Activated CD8-positive, alpha-beta memory T cell treated with anti-CD3 and anti-CD28 coated beads for 48 hours (primary cell): ENCODE measurements around the gene B3GNT9.
A peak's percentile ranks its signal among the peaks of the same experiment; 100 is the strongest.

ENCODE experiments used
- DNase-seq, 3 experiments: peaks; one replicate each; pipeline ENCODE4 v3.0.0-alpha.2; 2020; ENCODE audit warnings: low read depth in 2 of 3, low spot score in 2 of 3

The B3GNT9 gene

GRCh38 chr16:67150833-67151396 is at the start of gene B3GNT9:
TSS of gene B3GNT9 (minus strand) at chr16:67150998. CDS start at chr16:67150485, 513 bp downstream.
- no peak for DNase-seq

GRCh38 chr16:67200491-67200890 is 49.7 kb upstream of the B3GNT9 start:
- DNase-seq = no peak

GRCh38 chr16:67199808-67200198 is 49.0 kb upstream of the B3GNT9 start:
- no peak for DNase-seq

- DNase-seq = no peak
Observed at GRCh38 chr16:67199011-67199807, 48.4 kb upstream of the B3GNT9 start, which contains the start of gene ELMO3. TSS of gene ELMO3 (plus strand) at chr16:67199131. CDS start at chr16:67199327, 196 bp downstream.

GRCh38 chr16:67198238-67198734 is 47.5 kb upstream of the B3GNT9 start:
- DNase-seq = no peak

- no peak for DNase-seq
Observed at GRCh38 chr16:67197704-67198103, 46.9 kb upstream of the B3GNT9 start.

GRCh38 chr16:67196881-67197280 is 46.1 kb upstream of the B3GNT9 start:
- no peak for DNase-seq

- DNase-seq = no peak
Observed at GRCh38 chr16:67195676-67196075, 44.9 kb upstream of the B3GNT9 start.

GRCh38 chr16:67194260-67194659 is 43.5 kb upstream of the B3GNT9 start:
- DNase-seq = no peak

GRCh38 chr16:67193536-67193935 is 42.7 kb upstream of the B3GNT9 start:
- DNase-seq = no peak

GRCh38 chr16:67192781-67193361 is 42.1 kb upstream of the B3GNT9 start:
- DNase-seq = no peak

GRCh38 chr16:67191995-67192681 is 41.3 kb upstream of the B3GNT9 start, which contains the start of gene E2F4:
TSS of gene E2F4 (plus strand) at chr16:67192155. CDS start at chr16:67192228, 73 bp downstream.
- DNase-seq = peak; percentile 69 to 81 (median 70)

- DNase-seq = no peak
Observed at GRCh38 chr16:67191411-67191994, 40.7 kb upstream of the B3GNT9 start.

- DNase-seq = no peak
Observed at GRCh38 chr16:67190448-67191399, 39.9 kb upstream of the B3GNT9 start.

- DNase-seq = no peak
Observed at GRCh38 chr16:67190041-67190440, 39.2 kb upstream of the B3GNT9 start, which contains the start of gene EXOC3L1. TSS of gene EXOC3L1 (minus strand) at chr16:67190136. CDS start at chr16:67189676, 460 bp downstream.

GRCh38 chr16:67188798-67189197 is 38.0 kb upstream of the B3GNT9 start:
- no peak for DNase-seq

GRCh38 chr16:67188323-67188722 is 37.5 kb upstream of the B3GNT9 start:
- no peak for DNase-seq

GRCh38 chr16:67187175-67187890 is 36.5 kb upstream of the B3GNT9 start:
- DNase-seq = no peak

- no peak for DNase-seq
Observed at GRCh38 chr16:67186550-67186950, 35.8 kb upstream of the B3GNT9 start.
